Trophoblast cell (in vitro differentiated cells and primary cell): ENCODE measurements around the gene ASCC3.
A peak's percentile ranks its signal among the peaks of the same experiment; 100 is the strongest.

Experiments
- DNase-seq, 2 donors: peaks; one replicate each; pipeline ENCODE4 v3.0.0-alpha.2; 2016
- H2AFZ ChIP-seq: 2 replicates; pipeline ENCODE4 v1.6.1; 2013; ENCODE audit warnings: low read length, moderate library complexity, mild to moderate bottlenecking; ENCODE audit not compliant: insufficient read depth, poor library complexity
- H2AK5ac ChIP-seq: 2 replicates; pipeline ENCODE4 v1.6.1; 2013; ENCODE audit warnings: mild to moderate bottlenecking, low read length
- H2BK120ac ChIP-seq: 2 replicates; pipeline ENCODE4 v1.6.1; 2013; ENCODE audit warnings: low read length, mild to moderate bottlenecking, moderate library complexity; ENCODE audit not compliant: insufficient read depth, poor library complexity
- H2BK12ac ChIP-seq: 2 replicates; pipeline ENCODE4 v1.6.1; 2013; ENCODE audit warnings: mild to moderate bottlenecking, low read length, moderate library complexity
- H2BK5ac ChIP-seq: 2 replicates; pipeline ENCODE4 v1.6.1; 2013; ENCODE audit warnings: low read length, low read depth, moderate library complexity, mild to moderate bottlenecking; ENCODE audit not compliant: poor library complexity
- H3K14ac ChIP-seq: 2 replicates; pipeline ENCODE4 v1.6.1; 2013; ENCODE audit warnings: mild to moderate bottlenecking, low read length
- H3K18ac ChIP-seq: 2 replicates; pipeline ENCODE4 v1.6.1; 2013; ENCODE audit warnings: mild to moderate bottlenecking, low read length
- H3K23ac ChIP-seq: 2 replicates; pipeline ENCODE4 v1.6.1; 2013; ENCODE audit warnings: low read length
- H3K27ac ChIP-seq: 2 replicates; pipeline ENCODE4 v1.5.1; 2013; ENCODE audit warnings: low read depth, mild to moderate bottlenecking, inconsistent platforms, low read length, moderate library complexity
- H3K27me3 ChIP-seq: 2 replicates; pipeline ENCODE4 v1.6.1; 2013; ENCODE audit warnings: inconsistent platforms, mild to moderate bottlenecking, low read length, moderate library complexity; ENCODE audit not compliant: insufficient read depth
- H3K36me3 ChIP-seq, 2 experiments: 1 replicate in 1 of 2; 2 replicates in 1 of 2; pipeline ENCODE4 v1.6.1; 2013; ENCODE audit warnings: low read length in 2 of 2, mild to moderate bottlenecking in 2 of 2, moderate library complexity in 1 of 2; ENCODE audit not compliant: insufficient read depth in 2 of 2, control insufficient read depth in 1 of 2
- H3K4ac ChIP-seq: 2 replicates; pipeline ENCODE4 v1.6.1; 2013; ENCODE audit warnings: low read depth, mild to moderate bottlenecking, low read length, moderate library complexity
- H3K4me1 ChIP-seq, 2 experiments: 1 replicate in 1 of 2; 2 replicates in 1 of 2; pipeline ENCODE4 v1.6.1; 2013; ENCODE audit warnings: low read length in 2 of 2, mild to moderate bottlenecking in 2 of 2, moderate library complexity in 1 of 2; ENCODE audit not compliant: insufficient read depth in 2 of 2, control insufficient read depth in 1 of 2
- H3K4me2 ChIP-seq: 2 replicates; pipeline ENCODE4 v1.6.1; 2013; ENCODE audit warnings: inconsistent platforms, mild to moderate bottlenecking, low read length, moderate library complexity
- H3K4me3 ChIP-seq: 2 replicates; pipeline ENCODE4 v1.5.1; 2013; ENCODE audit warnings: mild to moderate bottlenecking, low read depth, low read length, inconsistent platforms
- H3K79me1 ChIP-seq: one replicate; pipeline ENCODE4 v1.6.1; 2013; ENCODE audit warnings: low read length
- H3K79me2 ChIP-seq: 2 replicates; pipeline ENCODE4 v1.6.1; 2013; ENCODE audit warnings: low read length, mild to moderate bottlenecking; ENCODE audit not compliant: control insufficient read depth, insufficient read depth, poor library complexity
- H3K9ac ChIP-seq: 2 replicates; pipeline ENCODE4 v1.6.1; 2013; ENCODE audit warnings: mild to moderate bottlenecking, low read length
- H3K9me3 ChIP-seq: 2 replicates; pipeline ENCODE4 v1.6.1; 2013; ENCODE audit warnings: low read depth, mild to moderate bottlenecking, control low read depth, inconsistent platforms, low read length; ENCODE audit not compliant: insufficient read depth
- H4K12ac ChIP-seq: 2 replicates; pipeline ENCODE4 v1.6.1; 2013; ENCODE audit warnings: low read depth, mild to moderate bottlenecking, low read length, moderate library complexity
- H4K8ac ChIP-seq: 2 replicates; pipeline ENCODE4 v1.6.1; 2013; ENCODE audit warnings: low read depth, mild to moderate bottlenecking, low read length, moderate library complexity
- H4K91ac ChIP-seq: one replicate; pipeline ENCODE4 v1.6.1; 2013; ENCODE audit warnings: low read depth, mild to moderate bottlenecking, low read length, moderate library complexity
- WGBS: extraction: QIAGEN DNeasy Blood & Tissue Kit; methylation state at CpG from one replicate; pipeline ENCODE4 v1.1.7; 2013; ENCODE audit warnings: missing lambda C conversion rate; ENCODE audit not compliant: insufficient read length, insufficient coverage; ENCODE audit errors: extremely low coverage; 5-methylcytosine and 5-hydroxymethylcytosine counted together

Gene ASCC3

GRCh38 chr6:100886076-100886475 is 4.9 kb upstream of the ASCC3 start:
- H3K79me2 ChIP-seq, result peaks cover 1% of the 10 kb centered on the region
- H4K12ac ChIP-seq, result no peak overlapping the region
- H2BK12ac ChIP-seq, result no peak overlapping the region
- no peak overlapping the region for H3K23ac ChIP-seq
- no peak overlapping the region for H3K14ac ChIP-seq
- no peaks in the 10 kb centered on the region for H3K27me3 ChIP-seq
- H3K4me1 ChIP-seq, result peaks cover 0 to 2% of the 10 kb centered on the region in 2 experiments
- H2AFZ ChIP-seq, result no peak overlapping the region
- no peaks in the 10 kb centered on the region for H3K36me3 ChIP-seq
- peaks cover 4% of the 10 kb centered on the region for H3K79me1 ChIP-seq
- no peak overlapping the region for H2BK120ac ChIP-seq
- peak; percentile 53 to 90 for DNase-seq
- H3K9me3 ChIP-seq, result no peaks in the 10 kb centered on the region
- no peak overlapping the region for H4K91ac ChIP-seq
- H2BK5ac ChIP-seq, result no peak overlapping the region
- H3K18ac ChIP-seq, result no peak overlapping the region
- no CpG with 5 or more reads among the region's 1 CpG for WGBS
- no peak overlapping the region for H3K27ac ChIP-seq
- H4K8ac ChIP-seq, result no peak overlapping the region
- H3K4ac ChIP-seq, result no peak overlapping the region
- H3K4me2 ChIP-seq, result no peak overlapping the region
- H3K9ac ChIP-seq, result no peak overlapping the region
- H3K4me3 ChIP-seq, result no peak overlapping the region
- H2AK5ac ChIP-seq, result no peak overlapping the region

GRCh38 chr6:100883347-100883746 is 2.2 kb upstream of the ASCC3 start:
- Histone ChIP-seq H3K23ac (no peak overlapping the region), H3K4me3 (no peak overlapping the region), H3K4me1 (peaks cover 0 to 6% of the 10 kb centered on the region in 2 experiments), H2BK5ac (no peak overlapping the region), H3K18ac (no peak overlapping the region), H4K12ac (no peak overlapping the region), H2BK120ac (no peak overlapping the region), H3K9me3 (peaks cover 2% of the 10 kb centered on the region), H3K4me2 (no peak overlapping the region), H2AK5ac (no peak overlapping the region), H3K79me1 (peaks cover 8% of the 10 kb centered on the region), H3K4ac (no peak overlapping the region), H4K8ac (no peak overlapping the region), H4K91ac (no peak overlapping the region), H3K27ac (no peak overlapping the region), H3K14ac (no peak overlapping the region), H3K79me2 (peaks cover 7% of the 10 kb centered on the region), H3K9ac (no peak overlapping the region), H2AFZ (no peak overlapping the region), H3K36me3 (no peaks in the 10 kb centered on the region), H2BK12ac (no peak overlapping the region), H3K27me3 (no peaks in the 10 kb centered on the region)
- DNase-seq, result no peak
- WGBS, result no CpG with 5 or more reads among the region's 3 CpGs

GRCh38 chr6:100881707-100882040 is 545 bp upstream of the ASCC3 start:
- Histone ChIP-seq H4K12ac (no peak overlapping the region), H3K9ac (peak overlapping the region; percentile 87), H3K23ac (no peak overlapping the region), H2BK5ac (no peak overlapping the region), H3K4me3 (peak overlapping the region; percentile 97), H3K4me2 (peak overlapping the region; percentile 90), H2AK5ac (no peak overlapping the region), H3K4ac (no peak overlapping the region), H3K79me2 (peaks cover 7% of the 10 kb centered on the region), H3K36me3 (no peaks in the 10 kb centered on the region), H2AFZ (peak overlapping the region; percentile 52), H3K79me1 (peaks cover 8% of the 10 kb centered on the region), H4K8ac (peak overlapping the region; percentile 64), H3K4me1 (peaks cover 0 to 6% of the 10 kb centered on the region in 2 experiments), H3K18ac (no peak overlapping the region), H4K91ac (no peak overlapping the region), H3K27ac (peak overlapping the region; percentile 94), H3K27me3 (no peaks in the 10 kb centered on the region), H2BK120ac (no peak overlapping the region), H2BK12ac (no peak overlapping the region), H3K9me3 (peaks cover 2% of the 10 kb centered on the region), H3K14ac (no peak overlapping the region)
- no peak for DNase-seq
- no CpG with 5 or more reads among the region's 6 CpGs for WGBS

DNA sequence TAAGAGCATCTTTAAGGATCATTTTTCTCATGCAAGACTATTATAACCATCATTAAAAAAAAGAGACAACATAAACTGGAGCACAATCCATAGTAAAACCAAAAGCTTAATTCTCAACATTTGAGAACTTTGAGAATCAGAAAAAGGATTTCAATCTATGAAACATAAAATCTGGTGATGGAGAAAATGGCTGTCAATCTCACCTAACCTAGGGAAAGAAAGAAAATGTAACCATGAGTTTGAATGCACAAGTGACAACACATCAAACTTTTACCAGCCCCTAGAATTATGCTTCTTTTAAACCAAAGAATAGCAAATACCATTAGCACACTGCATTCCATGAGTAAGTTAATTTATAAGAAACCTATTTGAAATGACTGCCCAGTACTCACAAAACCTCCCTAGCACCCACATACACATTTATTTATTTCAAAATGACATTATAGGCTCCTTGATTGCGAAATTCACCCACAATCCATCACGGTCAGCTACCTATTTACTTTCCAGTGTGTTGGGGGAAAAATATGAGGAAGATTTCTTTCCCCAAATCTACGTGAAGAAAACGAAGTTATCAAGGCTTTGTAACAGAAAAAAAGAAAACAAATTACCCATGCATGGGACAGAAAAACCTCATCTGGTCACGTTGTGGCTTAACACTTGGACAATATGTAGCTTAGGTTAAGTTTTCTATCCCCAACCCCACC is 828 bp downstream of the ASCC3 start:
- Histone ChIP-seq H3K79me1 (peaks cover 8% of the 10 kb centered on the region), H3K27ac (peak overlapping the region; percentile 94), H3K79me2 (peaks cover 7% of the 10 kb centered on the region), H3K27me3 (no peaks in the 10 kb centered on the region), H2BK120ac (no peak overlapping the region), H3K18ac (no peak overlapping the region), H2AFZ (no peak overlapping the region), H3K36me3 (no peaks in the 10 kb centered on the region), H3K14ac (no peak overlapping the region), H4K12ac (no peak overlapping the region), H4K91ac (no peak overlapping the region), H3K4ac (no peak overlapping the region), H3K4me2 (peak overlapping the region; percentile 90), H3K9me3 (peaks cover 2% of the 10 kb centered on the region), H3K4me3 (peak overlapping the region; percentile 97), H3K9ac (peak overlapping the region; percentile 87), H2AK5ac (no peak overlapping the region), H4K8ac (peak overlapping the region; percentile 84), H2BK12ac (no peak overlapping the region), H3K4me1 (peaks cover 0 to 6% of the 10 kb centered on the region in 2 experiments), H3K23ac (no peak overlapping the region), H2BK5ac (peak overlapping the region; percentile 89)
- no CpG with 5 or more reads among the region's 5 CpGs for WGBS
- DNase-seq, result peak in 1 of 2 donors; percentile 31
